Subcutaneous abdominal adipose tissue (tissue), 5 donors: ENCODE measurements around the gene KCNMB4.

ENCODE experiments used
- H3K27ac ChIP-seq: one replicate; pipeline ENCODE4 v1.7.0; 2013; ENCODE audit warnings: low read depth, mild to moderate bottlenecking, inconsistent platforms, low read length, moderate library complexity
- H3K27me3 ChIP-seq, 5 donors: one replicate each; pipeline ENCODE4 v1.7.0; 2013; ENCODE audit warnings: low read length in 5 of 5, inconsistent platforms in 1 of 5; ENCODE audit not compliant: control insufficient read depth in 5 of 5, insufficient read depth in 4 of 5
- H3K36me3 ChIP-seq, 5 donors: one replicate each; pipeline ENCODE4 v1.7.0; 2013; ENCODE audit warnings: low read length in 5 of 5; ENCODE audit not compliant: control insufficient read depth in 5 of 5, insufficient read depth in 5 of 5
- H3K4me1 ChIP-seq, 5 donors: one replicate each; pipeline ENCODE4 v1.7.0; 2013; ENCODE audit warnings: low read length in 5 of 5, mild to moderate bottlenecking in 3 of 5, moderate library complexity in 1 of 5; ENCODE audit not compliant: control insufficient read depth in 5 of 5, insufficient read depth in 5 of 5
- H3K4me3 ChIP-seq, 5 donors: one replicate each; pipeline ENCODE4 v1.7.0; 2013; ENCODE audit warnings: low read length in 5 of 5, low read depth in 1 of 5
- H3K9ac ChIP-seq, 5 donors: one replicate each; pipeline ENCODE4 v1.7.0; 2013; ENCODE audit warnings: low read length in 5 of 5, mild to moderate bottlenecking in 4 of 5, moderate library complexity in 3 of 5
- H3K9me3 ChIP-seq, 5 donors: one replicate each; pipeline ENCODE4 v1.7.0; 2013; ENCODE audit warnings: low read length in 5 of 5; ENCODE audit not compliant: control insufficient read depth in 5 of 5
- donor health status: healthy.
- donor health status: healthy.
- donor health status: healthy.
- donor health status: healthy.
- donor health status: healthy.

KCNMB4 gene, protein sequence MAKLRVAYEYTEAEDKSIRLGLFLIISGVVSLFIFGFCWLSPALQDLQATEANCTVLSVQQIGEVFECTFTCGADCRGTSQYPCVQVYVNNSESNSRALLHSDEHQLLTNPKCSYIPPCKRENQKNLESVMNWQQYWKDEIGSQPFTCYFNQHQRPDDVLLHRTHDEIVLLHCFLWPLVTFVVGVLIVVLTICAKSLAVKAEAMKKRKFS

GRCh38 chr12:70365648-70366518 lies at the start of gene KCNMB4:
KCNMB4 (plus strand) TSS chr12:70366290; CDS start chr12:70366735, 445 bp downstream.
- H3K27ac ChIP-seq = no peak within 1 kb of the TSS
- H3K9ac ChIP-seq = peak within 1 kb of the TSS; percentile 38 to 68 (median 56)
- H3K9me3 ChIP-seq = no peaks in the 10 kb centered on the region
- H3K27me3 ChIP-seq = peaks cover 0 to 4% (median 0%) of the 10 kb centered on the region in 5 donors
- peak within 1 kb of the TSS; percentile 79 to 96 (median 85) for H3K4me3 ChIP-seq
- no peaks in the 10 kb centered on the region for H3K36me3 ChIP-seq
- H3K4me1 ChIP-seq = peaks cover 3 to 25% (median 24%) of the 10 kb centered on the region in 5 donors

- Histone ChIP-seq H3K4me3 (no peak overlapping the region), H3K9me3 (no peaks in the 10 kb centered on the region), H3K27me3 (no peaks in the 10 kb centered on the region), H3K27ac (no peak overlapping the region), H3K4me1 (peaks cover 0 to 2% (median 0%) of the 10 kb centered on the region in 5 donors), H3K9ac (no peak overlapping the region), H3K36me3 (peaks cover 0 to 7% (median 3%) of the 10 kb centered on the region in 5 donors)
These were observed 48.3 kb upstream of the KCNMB4 start for GRCh38 chr12:70317781-70318180.

GRCh38 chr12:70319605-70320004 lies 46.5 kb upstream of the KCNMB4 start:
- H3K9me3 ChIP-seq = no peaks in the 10 kb centered on the region
- H3K4me3 ChIP-seq = no peak overlapping the region
- H3K9ac ChIP-seq = no peak overlapping the region
- H3K27ac ChIP-seq = no peak overlapping the region
- H3K4me1 ChIP-seq = peaks cover 0 to 2% (median 0%) of the 10 kb centered on the region in 5 donors
- peaks cover 0 to 10% (median 3%) of the 10 kb centered on the region in 5 donors for H3K36me3 ChIP-seq
- no peaks in the 10 kb centered on the region for H3K27me3 ChIP-seq

DNA sequence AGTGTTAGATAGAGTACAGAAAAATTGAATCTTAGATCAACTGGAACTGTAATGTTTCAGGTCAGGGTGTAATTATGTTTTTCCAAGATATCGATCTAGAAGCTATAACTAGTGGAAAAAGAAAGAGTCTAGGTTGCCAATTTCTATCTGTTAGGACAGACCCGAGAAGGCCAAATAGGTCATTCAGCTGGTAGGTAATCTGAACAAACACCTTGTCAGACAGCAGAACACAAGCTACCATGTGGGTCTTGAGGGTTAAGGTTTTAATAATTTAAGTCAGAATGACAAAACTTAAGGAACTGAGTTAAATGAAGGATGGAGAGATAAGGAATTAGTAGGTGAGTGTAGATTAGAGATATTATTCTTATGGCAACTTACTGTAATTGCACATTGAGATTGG lies 44.9 kb upstream of the KCNMB4 start:
- H3K4me3 ChIP-seq = no peak overlapping the region
- H3K27me3 ChIP-seq = no peaks in the 10 kb centered on the region
- no peaks in the 10 kb centered on the region for H3K9me3 ChIP-seq
- peaks cover 0 to 10% (median 3%) of the 10 kb centered on the region in 5 donors for H3K36me3 ChIP-seq
- no peak overlapping the region for H3K27ac ChIP-seq
- no peak overlapping the region for H3K9ac ChIP-seq
- H3K4me1 ChIP-seq = peaks cover 0 to 2% (median 0%) of the 10 kb centered on the region in 5 donors

DNA sequence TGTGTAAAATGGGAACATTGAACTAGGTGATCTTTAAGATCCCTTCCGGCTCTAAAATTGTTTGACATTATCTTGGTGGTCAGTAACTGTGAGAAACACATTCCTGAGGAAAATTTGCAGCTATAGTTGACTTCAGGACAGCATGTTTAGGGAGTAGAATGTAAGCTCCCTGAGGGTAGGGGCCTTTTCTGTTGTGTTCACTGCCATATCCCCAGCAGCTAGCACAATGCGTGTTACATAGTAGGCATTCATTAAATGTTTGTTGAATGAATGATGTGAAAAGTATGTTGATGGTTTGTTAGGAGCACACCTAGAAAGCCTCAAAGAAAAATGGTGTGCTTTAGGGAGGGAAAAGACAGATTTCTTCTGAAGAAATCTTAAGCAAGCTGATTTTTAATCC lies 38.5 kb upstream of the KCNMB4 start:
- Histone ChIP-seq H3K36me3 (peaks cover 0 to 12% (median 4%) of the 10 kb centered on the region in 5 donors), H3K4me3 (no peak overlapping the region), H3K9ac (no peak overlapping the region), H3K9me3 (no peaks in the 10 kb centered on the region), H3K27me3 (no peaks in the 10 kb centered on the region), H3K4me1 (no peaks in the 10 kb centered on the region), H3K27ac (no peak overlapping the region)

DNA sequence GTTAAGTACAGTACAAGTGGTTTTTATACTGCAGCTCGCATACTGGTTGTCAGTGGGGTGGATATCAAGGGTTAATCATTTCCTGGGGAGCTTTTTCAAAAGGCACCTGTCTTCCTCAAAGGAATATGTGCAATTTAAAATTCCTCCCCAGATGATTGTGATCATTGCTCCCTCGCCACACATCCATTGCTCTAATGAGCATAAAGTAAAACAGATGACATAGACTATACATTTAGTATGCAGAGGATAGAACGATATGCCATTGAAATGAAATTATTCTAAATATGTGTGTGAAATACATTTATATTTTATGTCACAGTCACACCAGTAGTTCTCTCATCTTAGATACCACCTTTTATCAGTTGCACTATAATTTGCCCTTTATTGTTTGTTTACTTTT lies 36.4 kb upstream of the KCNMB4 start:
- H3K36me3 ChIP-seq = peaks cover 0 to 5% (median 0%) of the 10 kb centered on the region in 5 donors
- no peak overlapping the region for H3K9ac ChIP-seq
- H3K27me3 ChIP-seq = no peaks in the 10 kb centered on the region
- H3K9me3 ChIP-seq = no peaks in the 10 kb centered on the region
- no peaks in the 10 kb centered on the region for H3K4me1 ChIP-seq
- no peak overlapping the region for H3K27ac ChIP-seq
- no peak overlapping the region for H3K4me3 ChIP-seq

DNA sequence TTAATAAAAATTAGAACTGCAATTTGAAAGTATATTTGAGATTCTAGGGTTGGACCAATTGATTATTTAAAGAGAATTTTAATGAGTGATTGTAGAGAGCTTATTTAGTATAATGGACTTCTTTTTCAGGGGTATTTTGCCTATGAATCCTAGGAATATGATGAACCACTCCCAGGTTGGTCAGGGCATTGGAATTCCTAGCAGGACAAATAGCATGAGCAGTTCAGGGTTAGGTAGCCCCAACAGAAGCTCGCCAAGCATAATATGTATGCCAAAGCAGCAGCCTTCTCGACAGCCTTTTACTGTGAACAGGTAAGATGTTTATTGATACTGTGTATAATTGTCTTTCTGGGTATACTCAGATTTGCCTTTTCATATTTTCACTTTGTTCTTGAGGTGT lies 35.9 kb upstream of the KCNMB4 start:
- Histone ChIP-seq H3K36me3 (peaks cover 0 to 5% (median 4%) of the 10 kb centered on the region in 5 donors), H3K4me3 (no peak overlapping the region), H3K27me3 (no peaks in the 10 kb centered on the region), H3K9me3 (no peaks in the 10 kb centered on the region), H3K4me1 (no peaks in the 10 kb centered on the region), H3K9ac (no peak overlapping the region), H3K27ac (no peak overlapping the region)

DNA sequence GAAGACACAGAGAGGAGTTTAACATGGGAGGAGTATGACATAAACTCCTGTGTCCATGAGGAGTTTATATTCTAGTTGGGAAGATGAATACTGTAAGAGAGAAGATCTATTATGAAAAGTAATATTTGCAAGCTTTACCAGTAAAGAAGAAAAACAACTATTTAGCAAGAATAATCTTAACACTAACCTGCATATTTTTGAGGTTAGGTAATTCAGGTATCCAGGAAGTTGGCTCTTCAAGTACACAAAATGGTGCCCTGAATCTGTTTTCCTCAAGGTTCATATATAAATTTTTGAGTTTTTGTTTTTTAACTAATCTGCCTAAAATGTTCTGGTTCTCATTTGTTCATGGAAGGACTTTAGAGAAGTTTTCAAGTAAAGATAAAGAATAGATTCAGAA lies 33.9 kb upstream of the KCNMB4 start:
- peaks cover 5 to 22% (median 13%) of the 10 kb centered on the region in 5 donors for H3K36me3 ChIP-seq
- H3K9me3 ChIP-seq = no peaks in the 10 kb centered on the region
- H3K9ac ChIP-seq = no peak overlapping the region
- no peaks in the 10 kb centered on the region for H3K4me1 ChIP-seq
- no peaks in the 10 kb centered on the region for H3K27me3 ChIP-seq
- H3K27ac ChIP-seq = no peak overlapping the region
- H3K4me3 ChIP-seq = no peak overlapping the region

- no peak overlapping the region for H3K4me3 ChIP-seq
- peaks cover 21 to 43% (median 30%) of the 10 kb centered on the region in 5 donors for H3K36me3 ChIP-seq
- H3K9ac ChIP-seq = no peak overlapping the region
- no peak overlapping the region for H3K27ac ChIP-seq
- H3K4me1 ChIP-seq = no peaks in the 10 kb centered on the region
- no peaks in the 10 kb centered on the region for H3K9me3 ChIP-seq
- no peaks in the 10 kb centered on the region for H3K27me3 ChIP-seq
These were observed 31.3 kb upstream of the KCNMB4 start for GRCh38 chr12:70334742-70335141.

GRCh38 chr12:70338531-70338930 lies 27.6 kb upstream of the KCNMB4 start:
- Histone ChIP-seq H3K36me3 (peaks cover 47 to 76% (median 58%) of the 10 kb centered on the region in 5 donors), H3K9ac (no peak overlapping the region), H3K27ac (no peak overlapping the region), H3K9me3 (no peaks in the 10 kb centered on the region), H3K4me3 (no peak overlapping the region), H3K27me3 (no peaks in the 10 kb centered on the region), H3K4me1 (no peaks in the 10 kb centered on the region)
